Erythroblast (primary cell): ENCODE measurements around the gene PLXNA3.
A peak's percentile ranks its signal among the peaks of the same experiment; 100 is the strongest.

Experiments used
- DNase-seq, 2 experiments: peaks; one replicate each; lab custom pipeline; 2025; lab: John Stamatoyannopoulos, UW
- GATA1 ChIP-seq: IDR thresholded peaks from 2 replicates; pipeline ENCODE4 v1.6.1; 2011; ENCODE audit warnings: low read depth, mild to moderate bottlenecking, control low read depth, low read length, moderate library complexity
- POLR2A ChIP-seq: IDR thresholded peaks from 2 replicates; pipeline ENCODE4 v1.6.1; 2011; ENCODE audit warnings: mild to moderate bottlenecking, low read length

Gene PLXNA3

GRCh38 chrX:154470914-154471568 lies 13.0 kb downstream of the PLXNA3 start:
- DNase-seq = no peak
- TF ChIP-seq POLR2A (no peak), GATA1 (no peak)

GRCh38 chrX:154471839-154472684 lies 14.0 kb downstream of the PLXNA3 start:
- no peak for DNase-seq
- TF ChIP-seq GATA1 (no peak), POLR2A (no peak)

- DNase-seq = peak in 1 of 2 experiments; percentile 34
- TF ChIP-seq GATA1 (no peak), POLR2A (no peak)
These were observed 14.9 kb downstream of the PLXNA3 start for GRCh38 chrX:154472685-154473632.

- no peak for DNase-seq
- no peak for TF ChIP-seq POLR2A
- no peak for TF ChIP-seq GATA1
These were observed 15.6 kb downstream of the PLXNA3 start for GRCh38 chrX:154473683-154474082.

- no peak for TF ChIP-seq POLR2A
- TF ChIP-seq GATA1 = no peak
- DNase-seq = no peak
These were observed 18.7 kb downstream of the PLXNA3 start for GRCh38 chrX:154476821-154477220.

- TF ChIP-seq GATA1 = no peak
- no peak for TF ChIP-seq POLR2A
These were observed 19.9 kb downstream of the PLXNA3 start for GRCh38 chrX:154477891-154478477.

GRCh38 chrX:154478728-154479622 lies 20.9 kb downstream of the PLXNA3 start, which contains the start of gene LAGE3:
TSS of gene LAGE3 (minus strand) at chrX:154479281. CDS start at chrX:154478915, 366 bp downstream.
- peak; percentile 81 for TF ChIP-seq POLR2A
- TF ChIP-seq GATA1 = no peak
- peak; percentile 95 to 97 for DNase-seq

More at GRCh38 chrX:154477891-154478477, 19.9 kb downstream of the PLXNA3 start:
- no peak for DNase-seq

GRCh38 chrX:154481195-154481594 lies 23.1 kb downstream of the PLXNA3 start:
- TF ChIP-seq GATA1 (no peak), POLR2A (no peak)
- DNase-seq = no peak

- DNase-seq = no peak
- TF ChIP-seq POLR2A (no peak), GATA1 (no peak)
These were observed 24.0 kb downstream of the PLXNA3 start for GRCh38 chrX:154481911-154482601.

GRCh38 chrX:154482786-154483185 lies 24.7 kb downstream of the PLXNA3 start:
- DNase-seq = no peak
- no peak for TF ChIP-seq GATA1
- TF ChIP-seq POLR2A = no peak

- DNase-seq = no peak
- TF ChIP-seq GATA1 (no peak), POLR2A (peak; percentile 39)
These were observed 25.2 kb downstream of the PLXNA3 start for GRCh38 chrX:154483325-154483724.
